HL-60 (cell line): ENCODE results near the gene DPYD.

Source experiments
- DNase-seq, 2 experiments: peaks; one replicate each; pipeline ENCODE4 v3.0.0-alpha.2; 2010 to 2020; ENCODE audit warnings: low read depth in 1 of 2, low spot score in 1 of 2
- H3K27ac ChIP-seq: fragments of 250-450 bp; sonication (Bioruptor Pico); replicated peaks from 2 replicates; pipeline ENCODE4 v1.5.1; 2020; ENCODE audit warnings: mild to moderate bottlenecking, moderate library complexity
- H3K27me3 ChIP-seq: fragments of 250-450 bp; sonication (Bioruptor Pico); 2 replicates; pipeline ENCODE4 v1.5.1; 2021; ENCODE audit warnings: mild to moderate bottlenecking, moderate library complexity; ENCODE audit not compliant: insufficient read depth, poor library complexity, severe bottlenecking
- H3K4me3 ChIP-seq: replicated peaks from 2 replicates; pipeline ENCODE4 v1.5.1; 2011; ENCODE audit warnings: mild to moderate bottlenecking, control low read depth, low read length; ENCODE audit not compliant: insufficient read depth
- GABPA ChIP-seq: IDR thresholded peaks from 2 replicates; pipeline ENCODE4 v1.6.1; 2012; ENCODE audit warnings: low read depth
- POLR2AphosphoS5 ChIP-seq: IDR thresholded peaks from 2 replicates; pipeline ENCODE4 v1.6.1; 2012; ENCODE audit warnings: low read depth
- SPI1 ChIP-seq: IDR thresholded peaks from 2 replicates; pipeline ENCODE4 v1.6.1; 2012; ENCODE audit warnings: low read depth, mild to moderate bottlenecking, borderline replicate concordance
- TF ChIP-seq, protein P1 (sequence below): IDR thresholded peaks from 2 replicates; pipeline ENCODE4 v1.6.1; 2012; ENCODE audit warnings: low read depth; ENCODE audit not compliant: insufficient replicate concordance
- TF ChIP-seq, protein P2 (sequence below): IDR thresholded peaks from one replicate; pipeline ENCODE4 v1.5.1; 2011; ENCODE audit warnings: low read length, control low read depth, inconsistent platforms; ENCODE audit not compliant: insufficient read depth

The DPYD gene

DNA sequence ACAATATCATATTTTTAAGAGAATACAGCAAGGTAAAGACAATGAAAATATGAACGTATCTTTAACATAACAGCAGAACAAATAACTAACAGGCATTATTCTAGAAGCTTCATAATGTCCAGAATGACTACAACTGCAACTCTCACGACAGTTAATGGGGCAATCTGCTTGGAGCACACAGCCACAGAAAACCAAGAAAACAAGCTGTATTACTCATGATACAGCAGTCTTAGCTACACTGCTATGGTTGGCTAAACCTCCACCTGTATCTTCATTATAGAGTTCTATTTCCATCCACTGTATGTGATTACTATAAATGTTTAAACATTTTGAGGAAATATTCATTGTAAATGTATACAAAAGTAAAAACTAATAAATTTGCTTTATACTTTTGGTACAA is 139.9 kb downstream of the DPYD start:
- TF ChIP-seq POLR2AphosphoS5 (no peak), SPI1 (no peak), GABPA (no peak)
- TF ChIP-seq, protein P1, sequence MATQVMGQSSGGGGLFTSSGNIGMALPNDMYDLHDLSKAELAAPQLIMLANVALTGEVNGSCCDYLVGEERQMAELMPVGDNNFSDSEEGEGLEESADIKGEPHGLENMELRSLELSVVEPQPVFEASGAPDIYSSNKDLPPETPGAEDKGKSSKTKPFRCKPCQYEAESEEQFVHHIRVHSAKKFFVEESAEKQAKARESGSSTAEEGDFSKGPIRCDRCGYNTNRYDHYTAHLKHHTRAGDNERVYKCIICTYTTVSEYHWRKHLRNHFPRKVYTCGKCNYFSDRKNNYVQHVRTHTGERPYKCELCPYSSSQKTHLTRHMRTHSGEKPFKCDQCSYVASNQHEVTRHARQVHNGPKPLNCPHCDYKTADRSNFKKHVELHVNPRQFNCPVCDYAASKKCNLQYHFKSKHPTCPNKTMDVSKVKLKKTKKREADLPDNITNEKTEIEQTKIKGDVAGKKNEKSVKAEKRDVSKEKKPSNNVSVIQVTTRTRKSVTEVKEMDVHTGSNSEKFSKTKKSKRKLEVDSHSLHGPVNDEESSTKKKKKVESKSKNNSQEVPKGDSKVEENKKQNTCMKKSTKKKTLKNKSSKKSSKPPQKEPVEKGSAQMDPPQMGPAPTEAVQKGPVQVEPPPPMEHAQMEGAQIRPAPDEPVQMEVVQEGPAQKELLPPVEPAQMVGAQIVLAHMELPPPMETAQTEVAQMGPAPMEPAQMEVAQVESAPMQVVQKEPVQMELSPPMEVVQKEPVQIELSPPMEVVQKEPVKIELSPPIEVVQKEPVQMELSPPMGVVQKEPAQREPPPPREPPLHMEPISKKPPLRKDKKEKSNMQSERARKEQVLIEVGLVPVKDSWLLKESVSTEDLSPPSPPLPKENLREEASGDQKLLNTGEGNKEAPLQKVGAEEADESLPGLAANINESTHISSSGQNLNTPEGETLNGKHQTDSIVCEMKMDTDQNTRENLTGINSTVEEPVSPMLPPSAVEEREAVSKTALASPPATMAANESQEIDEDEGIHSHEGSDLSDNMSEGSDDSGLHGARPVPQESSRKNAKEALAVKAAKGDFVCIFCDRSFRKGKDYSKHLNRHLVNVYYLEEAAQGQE, result no peak
- TF ChIP-seq, protein P2, sequence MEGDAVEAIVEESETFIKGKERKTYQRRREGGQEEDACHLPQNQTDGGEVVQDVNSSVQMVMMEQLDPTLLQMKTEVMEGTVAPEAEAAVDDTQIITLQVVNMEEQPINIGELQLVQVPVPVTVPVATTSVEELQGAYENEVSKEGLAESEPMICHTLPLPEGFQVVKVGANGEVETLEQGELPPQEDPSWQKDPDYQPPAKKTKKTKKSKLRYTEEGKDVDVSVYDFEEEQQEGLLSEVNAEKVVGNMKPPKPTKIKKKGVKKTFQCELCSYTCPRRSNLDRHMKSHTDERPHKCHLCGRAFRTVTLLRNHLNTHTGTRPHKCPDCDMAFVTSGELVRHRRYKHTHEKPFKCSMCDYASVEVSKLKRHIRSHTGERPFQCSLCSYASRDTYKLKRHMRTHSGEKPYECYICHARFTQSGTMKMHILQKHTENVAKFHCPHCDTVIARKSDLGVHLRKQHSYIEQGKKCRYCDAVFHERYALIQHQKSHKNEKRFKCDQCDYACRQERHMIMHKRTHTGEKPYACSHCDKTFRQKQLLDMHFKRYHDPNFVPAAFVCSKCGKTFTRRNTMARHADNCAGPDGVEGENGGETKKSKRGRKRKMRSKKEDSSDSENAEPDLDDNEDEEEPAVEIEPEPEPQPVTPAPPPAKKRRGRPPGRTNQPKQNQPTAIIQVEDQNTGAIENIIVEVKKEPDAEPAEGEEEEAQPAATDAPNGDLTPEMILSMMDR, result no peak
- Histone ChIP-seq H3K4me3 (no peak overlapping the region), H3K27ac (no peak overlapping the region), H3K27me3 (no peaks in the 10 kb centered on the region)
- DNase-seq, result no peak

DNA sequence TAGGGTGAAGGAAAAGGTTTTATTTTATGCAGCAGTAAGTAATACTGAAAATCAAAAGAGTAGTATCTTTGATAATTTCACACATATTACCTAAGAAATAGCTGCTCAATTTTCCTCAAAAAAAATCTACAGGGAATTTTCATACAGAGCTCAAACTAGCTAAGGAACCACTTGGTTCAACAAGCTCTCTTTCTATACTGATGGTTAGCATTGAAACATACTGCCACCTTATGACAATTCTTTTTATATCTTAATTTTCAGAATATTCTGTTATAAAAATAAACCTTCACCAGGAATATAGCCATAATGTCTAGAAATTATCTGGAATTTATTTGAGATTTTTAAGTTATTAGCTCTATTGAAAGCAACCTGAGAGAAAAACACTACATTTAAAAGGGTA is 142.1 kb downstream of the DPYD start:
- TF ChIP-seq POLR2AphosphoS5 (no peak), GABPA (no peak), SPI1 (no peak)
- TF ChIP-seq, protein P2, result no peak
- TF ChIP-seq, protein P1, result no peak
- no peaks in the 10 kb centered on the region for H3K27me3 ChIP-seq

DNA sequence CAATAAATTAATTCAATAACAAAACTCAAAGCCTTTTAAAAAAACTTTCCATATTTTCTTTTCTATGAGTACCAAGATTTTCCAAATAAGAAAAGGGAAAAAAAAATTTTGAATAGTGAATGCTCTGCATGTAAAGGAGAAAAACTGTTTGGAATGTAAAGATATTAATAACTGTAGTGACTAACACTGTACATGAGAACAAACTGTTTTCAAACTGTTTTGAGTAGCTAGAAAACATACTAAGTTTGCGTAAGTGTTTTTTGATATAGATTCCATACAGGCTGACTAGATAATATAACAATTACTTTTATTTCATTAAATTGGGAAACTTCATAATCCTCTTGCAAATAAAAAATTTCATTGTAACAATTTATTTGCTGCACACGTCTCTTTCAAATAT is 150.5 kb downstream of the DPYD start:
- no peak for DNase-seq
- H3K27me3 ChIP-seq, result no peaks in the 10 kb centered on the region
- H3K4me3 ChIP-seq, result no peak overlapping the region
- TF ChIP-seq POLR2AphosphoS5, result no peak
- no peak for TF ChIP-seq GABPA
- no peak overlapping the region for H3K27ac ChIP-seq

More for the DNA sequence above, 142.1 kb downstream of the DPYD start:
- no peak for DNase-seq
- Histone ChIP-seq H3K4me3 (no peak overlapping the region), H3K27ac (no peak overlapping the region)

DNA sequence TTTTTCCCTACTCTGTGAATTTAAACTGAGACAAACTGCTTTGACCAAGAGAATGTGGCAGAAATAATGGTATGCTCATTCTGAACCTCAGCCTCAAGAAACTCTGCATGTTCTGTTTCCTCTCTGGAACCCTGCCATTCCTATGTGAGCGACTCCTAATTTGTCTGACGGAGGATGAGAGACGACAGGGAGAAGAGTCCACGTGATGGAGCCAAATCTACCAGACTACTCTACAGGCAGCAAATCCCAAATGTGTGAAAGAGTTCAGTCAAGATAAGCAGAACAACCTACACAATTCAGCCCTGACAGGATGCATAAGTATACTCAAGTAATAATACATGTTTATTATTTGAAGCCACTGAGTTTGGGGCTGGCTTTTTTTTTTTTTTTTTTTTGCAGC is 153.5 kb downstream of the DPYD start:
- TF ChIP-seq POLR2AphosphoS5, result no peak
- no peak for TF ChIP-seq GABPA
- TF ChIP-seq, protein P2, result no peak
- TF ChIP-seq, protein P1, result no peak
- no peak for TF ChIP-seq SPI1
- no peak overlapping the region for H3K4me3 ChIP-seq
- H3K27ac ChIP-seq, result no peak overlapping the region
- no peak for DNase-seq
- no peaks in the 10 kb centered on the region for H3K27me3 ChIP-seq
